VCaP (cell line): ENCODE measurements around the gene PLEKHG4B.
A peak's percentile ranks its signal among the peaks of the same experiment; 100 is the strongest.

Source experiments
- H3K27ac ChIP-seq: fragments of 450-650 bp; 2 replicates; pipeline ENCODE4 v1.5.1; 2017
- TF ChIP-seq, protein P1 (sequence below): fragments of 450-650 bp; conservative IDR thresholded peaks from 2 replicates; pipeline ENCODE4 v1.5.1; 2017; ENCODE audit warnings: mild to moderate bottlenecking, moderate library complexity

PLEKHG4B gene

GRCh38 chr5:82570-82969 lies 9.4 kb upstream of the PLEKHG4B start:
- TF ChIP-seq, protein P1, sequence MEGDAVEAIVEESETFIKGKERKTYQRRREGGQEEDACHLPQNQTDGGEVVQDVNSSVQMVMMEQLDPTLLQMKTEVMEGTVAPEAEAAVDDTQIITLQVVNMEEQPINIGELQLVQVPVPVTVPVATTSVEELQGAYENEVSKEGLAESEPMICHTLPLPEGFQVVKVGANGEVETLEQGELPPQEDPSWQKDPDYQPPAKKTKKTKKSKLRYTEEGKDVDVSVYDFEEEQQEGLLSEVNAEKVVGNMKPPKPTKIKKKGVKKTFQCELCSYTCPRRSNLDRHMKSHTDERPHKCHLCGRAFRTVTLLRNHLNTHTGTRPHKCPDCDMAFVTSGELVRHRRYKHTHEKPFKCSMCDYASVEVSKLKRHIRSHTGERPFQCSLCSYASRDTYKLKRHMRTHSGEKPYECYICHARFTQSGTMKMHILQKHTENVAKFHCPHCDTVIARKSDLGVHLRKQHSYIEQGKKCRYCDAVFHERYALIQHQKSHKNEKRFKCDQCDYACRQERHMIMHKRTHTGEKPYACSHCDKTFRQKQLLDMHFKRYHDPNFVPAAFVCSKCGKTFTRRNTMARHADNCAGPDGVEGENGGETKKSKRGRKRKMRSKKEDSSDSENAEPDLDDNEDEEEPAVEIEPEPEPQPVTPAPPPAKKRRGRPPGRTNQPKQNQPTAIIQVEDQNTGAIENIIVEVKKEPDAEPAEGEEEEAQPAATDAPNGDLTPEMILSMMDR = no peak

DNA sequence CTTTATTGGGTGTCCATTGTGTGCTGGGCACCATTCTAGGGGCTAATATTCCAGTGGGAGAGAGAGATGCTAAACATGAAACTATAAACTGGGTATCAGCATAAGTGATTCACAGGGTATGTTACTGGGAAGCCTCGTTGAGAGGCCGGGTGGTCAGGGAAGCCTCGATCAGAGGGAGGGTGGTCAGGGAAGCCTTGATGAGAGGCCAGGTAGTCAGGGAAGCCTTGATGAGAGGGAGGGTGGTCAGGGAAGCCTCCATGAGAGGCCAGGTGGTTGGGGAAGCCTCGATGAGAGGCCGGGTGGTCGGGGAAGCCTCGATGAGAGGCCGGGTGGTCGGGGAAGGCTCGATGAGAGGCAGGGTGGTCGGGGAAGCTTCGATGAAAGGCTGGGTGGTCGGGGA lies 8.9 kb upstream of the PLEKHG4B start:
- no peak overlapping the region for H3K27ac ChIP-seq
- TF ChIP-seq, protein P1 = no peak

More at GRCh38 chr5:82570-82969, 9.4 kb upstream of the PLEKHG4B start:
- no peak overlapping the region for H3K27ac ChIP-seq

DNA sequence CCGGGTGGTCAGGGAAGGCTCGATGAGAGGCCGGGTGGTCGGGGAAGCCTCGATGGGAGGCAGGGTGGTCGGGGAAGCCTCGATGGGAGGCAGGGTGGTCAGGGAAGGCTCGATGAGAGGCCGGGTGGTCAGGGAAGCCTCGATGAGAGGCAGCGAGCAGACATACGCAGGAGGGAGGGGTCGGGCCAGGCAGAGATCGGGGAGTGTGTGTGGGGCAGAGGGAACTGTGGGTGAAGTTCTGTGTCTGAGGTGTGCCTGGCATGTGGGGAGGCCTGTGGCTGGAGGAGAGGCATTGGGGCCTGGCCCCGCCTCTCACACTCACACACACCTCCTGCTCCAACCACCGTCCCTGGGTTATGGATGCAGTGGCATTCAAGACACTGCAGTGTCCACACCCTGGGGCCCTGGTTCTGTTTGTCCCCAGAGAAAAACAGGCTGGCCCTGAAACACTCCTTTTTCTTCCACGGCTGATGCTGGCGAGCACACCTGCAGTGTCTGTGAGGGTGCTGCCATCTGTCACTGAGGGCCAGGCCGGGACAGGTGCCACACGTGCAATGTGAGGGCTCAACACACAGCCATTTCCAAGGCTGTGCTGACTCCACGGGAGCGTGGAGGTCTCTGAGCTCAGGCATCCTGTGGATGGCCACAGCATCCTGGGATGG lies 6.5 kb upstream of the PLEKHG4B start:
- H3K27ac ChIP-seq = no peak overlapping the region
- TF ChIP-seq, protein P1 = no peak

DNA sequence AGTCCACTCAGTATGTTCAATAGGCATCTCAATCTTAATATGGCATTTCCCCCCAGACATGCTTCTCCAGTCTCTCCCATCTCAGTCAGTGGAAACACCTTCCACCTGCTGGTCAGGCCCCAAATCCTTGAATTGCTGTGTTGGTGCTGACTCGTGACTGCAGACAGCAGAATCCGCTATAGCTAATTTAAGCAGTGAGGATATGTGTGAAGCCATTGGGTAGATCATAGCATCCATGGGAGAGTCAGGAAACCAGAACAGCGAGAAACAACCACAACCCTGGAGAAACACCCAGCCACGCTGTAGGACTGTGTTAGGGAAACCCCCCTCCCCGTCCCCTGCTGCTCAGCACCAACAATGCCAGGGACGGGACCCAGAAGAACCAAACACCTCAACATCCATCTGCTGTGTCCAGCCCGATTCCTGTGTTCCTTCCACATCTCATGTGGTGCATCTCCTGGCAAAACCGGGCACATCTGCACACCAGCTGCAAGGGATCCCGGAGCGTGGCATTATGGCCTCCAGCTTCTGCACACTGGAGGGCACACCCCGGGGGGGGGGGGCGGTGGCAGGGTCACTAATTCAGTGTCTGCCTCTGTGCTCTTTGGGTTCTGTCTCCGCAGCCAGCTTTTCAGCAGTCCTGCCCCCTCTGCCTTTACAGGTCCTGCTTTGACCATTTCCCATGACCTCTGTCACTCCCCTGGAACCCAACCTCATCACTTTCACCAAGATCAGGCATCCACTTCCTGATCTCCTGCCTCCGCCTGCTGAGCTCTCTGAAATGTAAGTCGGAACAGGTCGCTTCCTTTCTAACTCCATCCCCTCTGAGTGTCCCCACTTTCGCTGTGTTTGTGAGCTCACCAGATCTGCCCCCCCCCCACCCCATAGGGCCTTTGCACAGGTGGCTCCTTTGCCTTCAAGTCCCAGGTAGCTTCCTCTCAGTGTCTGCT lies 2.4 kb upstream of the PLEKHG4B start:
- TF ChIP-seq, protein P1 = no peak
- H3K27ac ChIP-seq = no peak overlapping the region

DNA sequence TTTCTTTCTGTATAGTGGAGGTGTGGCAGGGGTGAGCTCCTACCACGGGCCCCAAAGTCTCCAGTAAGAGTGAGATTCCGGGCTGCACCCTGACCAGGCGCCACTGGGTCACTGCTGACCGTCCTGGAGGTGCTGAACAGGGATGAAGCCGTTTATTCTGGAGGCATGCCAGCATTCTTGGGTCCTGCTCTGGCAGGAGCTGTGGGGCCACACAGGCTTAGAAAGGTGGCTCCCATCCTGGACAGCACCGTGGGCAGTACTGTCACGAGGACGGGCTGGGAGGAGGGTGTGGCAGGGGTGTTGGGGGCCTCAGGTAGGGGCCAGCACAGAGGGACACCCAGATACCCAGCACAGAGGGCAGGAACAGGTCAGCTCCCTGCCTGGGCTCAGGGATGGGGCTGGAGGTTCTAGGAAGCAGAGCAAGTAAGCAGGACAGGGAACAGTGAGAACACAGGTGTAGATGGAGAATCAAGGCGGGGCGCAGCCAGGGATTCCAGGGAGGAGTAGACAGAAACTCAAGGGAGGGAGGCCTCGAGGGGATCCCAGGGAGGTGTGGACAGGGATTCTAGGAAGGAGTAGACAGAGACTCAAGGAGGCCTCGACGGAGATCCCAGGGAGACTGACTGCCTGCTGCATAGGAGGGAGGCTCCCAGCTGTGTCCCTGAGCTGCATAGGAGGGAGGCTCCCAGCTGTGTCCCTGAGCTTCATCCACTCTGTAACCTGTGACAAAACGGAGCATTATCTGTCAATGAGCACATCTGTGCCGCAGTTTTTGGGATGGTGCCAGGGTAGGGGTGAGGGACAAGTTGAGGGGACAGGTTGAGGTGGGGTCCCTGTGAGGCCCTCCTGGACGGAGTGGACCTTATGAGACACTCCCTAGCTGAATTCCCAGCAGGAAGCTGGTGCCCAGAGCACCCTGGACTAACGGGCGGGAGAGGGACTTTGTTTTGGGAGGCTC lies 1.1 kb upstream of the PLEKHG4B start:
- TF ChIP-seq, protein P1 = no peak
- H3K27ac ChIP-seq = peak overlapping the region; percentile 51; the same call in 1 of the 2 replicates

- no peak overlapping the region for H3K27ac ChIP-seq
- TF ChIP-seq, protein P1 = no peak
These were observed 643 bp downstream of the PLEKHG4B start for GRCh38 chr5:92401-93220.
